IPS DF 4.7 (cell line): ENCODE data around the gene COP1.
A peak's percentile ranks its signal among the peaks of the same experiment; 100 is the strongest.
"Not testable (repeated sequence)": the region's sequence is repeated elsewhere in the genome, so short reads cannot be mapped to it uniquely, and the experiment has no call there.

Experiments used
- DNase-seq: peaks from one replicate; pipeline ENCODE4 v3.0.0-alpha.2; 2013; ENCODE audit warnings: low spot score; ENCODE audit errors: extremely low read depth

The COP1 gene

GRCh38 chr1:176134666-176135065 lies 72.4 kb downstream of the COP1 start:
- no peak for DNase-seq

GRCh38 chr1:176122282-176122681 lies 84.8 kb downstream of the COP1 start:
- DNase-seq, result no peak

- no peak for DNase-seq
Measured at GRCh38 chr1:176119549-176119948, 87.5 kb downstream of the COP1 start.

- no peak for DNase-seq
Measured at GRCh38 chr1:176118985-176119384, 88.1 kb downstream of the COP1 start.

GRCh38 chr1:176111835-176112234 lies 95.3 kb downstream of the COP1 start:
- no peak for DNase-seq

GRCh38 chr1:176110203-176110602 lies 96.9 kb downstream of the COP1 start:
- no peak for DNase-seq

GRCh38 chr1:176102768-176103350 lies 104.2 kb downstream of the COP1 start:
- DNase-seq, result no peak

- DNase-seq, result no peak
Measured at GRCh38 chr1:176101951-176102642, 105.0 kb downstream of the COP1 start.

- DNase-seq, result no peak
Measured at GRCh38 chr1:176098560-176098959, 108.5 kb downstream of the COP1 start.

- no peak for DNase-seq
Measured at GRCh38 chr1:176096015-176096414, 111.1 kb downstream of the COP1 start.

- no peak for DNase-seq
Measured at GRCh38 chr1:176090766-176091165, 116.3 kb downstream of the COP1 start.

GRCh38 chr1:176087746-176088145 lies 119.3 kb downstream of the COP1 start:
- DNase-seq, result not testable (repeated sequence)

GRCh38 chr1:176073524-176074157 lies 133.4 kb downstream of the COP1 start:
- peak; percentile 51 for DNase-seq

GRCh38 chr1:176068901-176069300 lies 138.2 kb downstream of the COP1 start:
- DNase-seq, result no peak

GRCh38 chr1:176068256-176068655 lies 138.8 kb downstream of the COP1 start:
- no peak for DNase-seq

GRCh38 chr1:176066709-176067108 lies 140.4 kb downstream of the COP1 start:
- no peak for DNase-seq

- DNase-seq, result no peak
Measured at GRCh38 chr1:176058686-176059085, 148.4 kb downstream of the COP1 start.

GRCh38 chr1:176056312-176056711 lies 150.8 kb downstream of the COP1 start:
- DNase-seq, result no peak

GRCh38 chr1:176055398-176055797 lies 151.7 kb downstream of the COP1 start:
- no peak for DNase-seq

- no peak for DNase-seq
Measured at GRCh38 chr1:176051902-176052518, 155.1 kb downstream of the COP1 start.

GRCh38 chr1:176051402-176051801 lies 155.7 kb downstream of the COP1 start:
- no peak for DNase-seq

- DNase-seq, result no peak
Measured at GRCh38 chr1:176049582-176049981, 157.5 kb downstream of the COP1 start.
